HepG2 (cell line): ENCODE results near the gene IPMK. TPM values are rescaled to one million over a fixed set of nuclear protein-coding genes. Genes with fewer than 3 reads are reported as not detected.

Experiments used
- ATAC-seq: fragments of 200-7000 bp; cut with Tn5 transposase; 3 replicates; pipeline ENCODE4 v1.9.1; 2020; ENCODE audit warnings: mild to moderate bottlenecking, moderate library complexity
- BruUV-seq: library from RNA; stranded (reverse); fragments of 400-500 nt; replicated peaks from 2 replicates; lab custom pipeline; 2021; lab: Mats Ljungman, UMichigan
- CTCF ChIA-PET: fragments of 300-600 bp; formaldehyde crosslinking; extraction: SDS; loops from one replicate; lab custom pipeline; 2021; ENCODE audit warnings: low total read pairs, inconsistent platforms, low intra/inter-chr PET ratio; lab: Yijun Ruan, JAX
- POLR2A ChIA-PET: fragments of 350-600 bp; sonication (Branson Sonifier 250); formaldehyde crosslinking; loops from one replicate; lab custom pipeline; 2020; ENCODE audit warnings: antibody characterized with exemption, inconsistent platforms; lab: Yijun Ruan, JAX
- DNase-seq: peaks from one replicate; pipeline ENCODE4 v3.0.0-alpha.2; 2015; ENCODE audit warnings: low spot score
- FAIRE-seq: peaks from 3 replicates; lab custom pipeline; 2011; peaks lifted over from hg19 to GRCh38; lab: Jason Lieb, UNC
- H2AFZ ChIP-seq: one replicate; pipeline ENCODE4 v1.6.1; 2011; ENCODE audit warnings: low read length, inconsistent platforms
- H3K27ac ChIP-seq: fragments of 300-600 bp; 3 replicates; pipeline ENCODE4 v1.8.0; 2011; ENCODE audit warnings: mixed run types, mild to moderate bottlenecking, mixed read lengths, low read length, inconsistent platforms; ENCODE audit not compliant: insufficient read depth; ENCODE audit errors: extremely low read length
- H3K27me3 ChIP-seq, 2 experiments: fragments of 200-600 bp in 1 of 2; 2 replicates in 1 of 2; 3 replicates in 1 of 2; pipeline versions ENCODE4 v1.6.0 to v1.8.0; 2011; ENCODE audit warnings: low read length in 2 of 2, mild to moderate bottlenecking in 2 of 2, moderate library complexity in 2 of 2, inconsistent platforms in 1 of 2; ENCODE audit not compliant: insufficient read depth in 2 of 2, control insufficient read depth in 1 of 2
- H3K36me3 ChIP-seq, 2 experiments: fragments of 200-600 bp in 1 of 2; replicated peaks in 1 of 2; 2 replicates in 1 of 2; 3 replicates in 1 of 2; pipeline versions ENCODE4 v1.5.1 to v1.8.0; 2011; ENCODE audit warnings: low read length in 2 of 2, inconsistent platforms in 1 of 2; ENCODE audit not compliant: insufficient read depth in 2 of 2, control insufficient read depth in 1 of 2
- H3K4me1 ChIP-seq: 2 replicates; pipeline ENCODE4 v1.5.1; 2012; ENCODE audit warnings: low read length, inconsistent platforms; ENCODE audit not compliant: insufficient read depth
- H3K4me2 ChIP-seq: 2 replicates; pipeline ENCODE4 v1.6.0; 2011; ENCODE audit warnings: low read depth, low read length, inconsistent platforms
- H3K4me3 ChIP-seq, 3 experiments: fragments of 200-600 bp in 1 of 3; sonication (generic), shearing (Covaris generic) in 1 of 3; replicated peaks in 1 of 3; 2 replicates each; pipeline ENCODE4 v1.5.1; 2011 to 2016; ENCODE audit warnings: low read length in 3 of 3, inconsistent platforms in 2 of 3, low read depth in 2 of 3, mild to moderate bottlenecking in 2 of 3, control low read depth in 1 of 3, mixed read lengths in 1 of 3; ENCODE audit not compliant: insufficient read depth in 1 of 3
- H3K79me2 ChIP-seq: one replicate; pipeline ENCODE4 v1.6.1; 2011; ENCODE audit warnings: low read length, inconsistent platforms; ENCODE audit not compliant: insufficient read depth
- H3K9ac ChIP-seq: 2 replicates; pipeline ENCODE4 v1.6.0; 2011; ENCODE audit warnings: mild to moderate bottlenecking, low read depth, low read length, inconsistent platforms; ENCODE audit not compliant: insufficient read depth
- H3K9me3 ChIP-seq: 2 replicates; pipeline ENCODE4 v1.5.1; 2012; ENCODE audit warnings: mild to moderate bottlenecking, low read length
- H4K20me1 ChIP-seq: 2 replicates; pipeline ENCODE4 v1.6.0; 2011; ENCODE audit warnings: inconsistent platforms, mild to moderate bottlenecking, low read length, moderate library complexity; ENCODE audit not compliant: insufficient read depth
- BHLHE40 ChIP-seq: IDR thresholded peaks from 2 replicates; pipeline ENCODE4 v1.6.1; 2011; ENCODE audit warnings: low read length, improper control_type of control experiment
- HMGA1 ChIP-seq: sonication (generic); formaldehyde crosslinking; conservative IDR thresholded peaks from 2 replicates; pipeline ENCODE4 v1.4.0; 2020; ENCODE audit warnings: missing genetic modification reagents
- IKZF1 ChIP-seq: fragments of 450-650 bp; IDR thresholded peaks from 2 replicates; pipeline ENCODE4 v1.7.1; 2016
- MIER2 ChIP-seq: IDR thresholded peaks from 2 replicates; pipeline ENCODE4 v1.6.1; 2016; ENCODE audit warnings: missing biosample characterization, missing genetic modification reagents
- NCOA2 ChIP-seq: sonication (generic); formaldehyde crosslinking; IDR thresholded peaks from 2 replicates; pipeline ENCODE4 v1.8.0; 2022; ENCODE audit warnings: inconsistent platforms
- NFYC ChIP-seq: IDR thresholded peaks from 2 replicates; pipeline ENCODE4 v1.6.1; 2016; ENCODE audit warnings: missing genetic modification reagents, missing compliant biosample characterization
- PHF8 ChIP-seq: sonication (generic); formaldehyde crosslinking; IDR thresholded peaks from 2 replicates; pipeline ENCODE4 v1.5.0; 2020; ENCODE audit warnings: missing genetic modification reagents
- SMAD3 ChIP-seq: sonication (generic); formaldehyde crosslinking; IDR thresholded peaks from 2 replicates; pipeline ENCODE4 v1.4.0; 2020; ENCODE audit warnings: missing genetic modification reagents
- SNAPC2 ChIP-seq: sonication (generic); formaldehyde crosslinking; IDR thresholded peaks from 2 replicates; pipeline ENCODE4 v1.8.1; 2022; ENCODE audit warnings: mild to moderate bottlenecking, missing genetic modification reagents
- TCF12 ChIP-seq, 2 experiments: fragments of 450-650 bp in 1 of 2; sonication (generic) in 1 of 2; formaldehyde crosslinking in 1 of 2; IDR thresholded peaks; 2 replicates each; pipeline versions ENCODE4 v1.6.1 to v1.8.0; 2017 to 2022; ENCODE audit warnings: antibody characterized with exemption in 1 of 2, mild to moderate bottlenecking in 1 of 2, missing genetic modification reagents in 1 of 2, moderate library complexity in 1 of 2
- ZBED4 ChIP-seq: sonication (generic); formaldehyde crosslinking; IDR thresholded peaks from 2 replicates; pipeline ENCODE4 v1.4.0; 2020; ENCODE audit warnings: missing genetic modification reagents, borderline replicate concordance
- ZNF468 ChIP-seq: sonication (generic); formaldehyde crosslinking; IDR thresholded peaks from 2 replicates; pipeline ENCODE4 v1.8.0; 2022; ENCODE audit warnings: mild to moderate bottlenecking, moderate library complexity, missing genetic modification reagents
- ZNF883 ChIP-seq: sonication (generic); formaldehyde crosslinking; IDR thresholded peaks from 2 replicates; pipeline ENCODE4 v1.5.1; 2020; ENCODE audit warnings: mild to moderate bottlenecking, missing genetic modification reagents; ENCODE audit errors: not compliant biosample characterization
- in situ Hi-C: cut with HindIII; loops from 2 replicates; pipeline ENCODE4 v1.10.0; 2017; ENCODE audit warnings: low pct_unique_long_range_greater_than_20kb; ENCODE audit not compliant: extremely low pct_ligation_motif_present
- intact Hi-C: fragments of 100-400 bp; cut with micrococcal nuclease; formaldehyde crosslinking; loops from one replicate; pipeline ENCODE4 v1.10.0; 2022; ENCODE audit not compliant: unreplicated experiment
- polyA plus RNA-seq, 8 experiments: library from polyadenylated mRNA; depleted of rRNA in 3 of 8; stranded (reverse) in 7 of 8; unstranded in 1 of 8; fragments of >200 nt; fragmentation: Illumina TruSeq in 4 of 8; extraction: Trizol in 4 of 8; gene quantifications; 2 replicates each; pipeline versions ENCODE4 v1.2.1 to v1.2.3, GENCODE V29; 2011 to 2016; ENCODE audit warnings: low read depth in 4 of 8, missing spikeins in 1 of 8, mixed read lengths in 1 of 8; ENCODE audit not compliant: insufficient read depth in 1 of 8
- total RNA-seq, 5 experiments: library from RNA; depleted of rRNA; stranded (reverse); fragments of >200 nt; fragmentation: Illumina TruSeq; extraction: Trizol; gene quantifications; 2 replicates each; pipeline ENCODE4 v1.2.3, GENCODE V29; 2016; ENCODE audit warnings: low read depth in 1 of 5

IPMK gene
- total and polyA plus RNA-seq, 2 of the 13 experiments (the other 11 are each of a cell fraction or from before 2014, with no cell fraction given), result 2.7 to 3.9 TPM

- ChIA-PET POLR2A (no interaction called here), CTCF (no interaction called here)
- in situ Hi-C loops (no loop called here), intact Hi-C loops (no loop called here)
- Histone ChIP-seq H2AFZ (no peak overlapping the region), H3K4me3 (no peak overlapping the region), H3K36me3 (no peaks in the 10 kb centered on the region), H3K27me3 (no peaks in the 10 kb centered on the region), H3K79me2 (no peaks in the 10 kb centered on the region), H3K27ac (no peak overlapping the region), H3K9me3 (no peaks in the 10 kb centered on the region), H4K20me1 (no peaks in the 10 kb centered on the region), H3K4me2 (no peak overlapping the region), H3K4me1 (peaks cover 6% of the 10 kb centered on the region), H3K9ac (no peak overlapping the region)
- ATAC-seq (no peak), FAIRE-seq (no peak), DNase-seq (no peak)
- BruUV-seq, result no TSS peak
- TF ChIP-seq MIER2 (no peak), SMAD3 (CRISPR knock-in tag) (no peak), TCF12 (IDR thresholded peaks at IDR 0.05) (no peak), TCF12 (CRISPR knock-in tag; IDR thresholded peaks at IDR 0.05) (no peak), ZBED4 (CRISPR knock-in tag) (no peak), NCOA2 (no peak), NFYC (CRISPR knock-in tag) (no peak), ZNF468 (CRISPR knock-in tag) (no peak), HMGA1 (CRISPR knock-in tag) (no peak), ZNF883 (CRISPR knock-in tag) (no peak), PHF8 (CRISPR knock-in tag) (no peak), SNAPC2 (no peak), BHLHE40 (no peak), IKZF1 (no peak)
These were observed 123.8 kb downstream of the IPMK start for GRCh38 chr10:58143944-58144343.

Other genes with a start within 250 kb of the IPMK start
- gene CISD1, start 1.3 kb upstream of the IPMK start, total RNA-seq (2016; rRNA removed; fragmentation: Illumina TruSeq; extraction: Trizol), result 78.9 and 92.2 TPM in 2 replicates
- gene CISD1, start 1.3 kb upstream of the IPMK start, polyA plus RNA-seq (2011; rRNA removed), result 47.8 and 63.4 TPM in 2 replicates
- 6.2 and 7.9 TPM in 2 replicates for gene UBE2D1, start 67.1 kb upstream of the IPMK start, total RNA-seq (2016; rRNA removed; fragmentation: Illumina TruSeq; extraction: Trizol)
- gene UBE2D1, start 67.1 kb upstream of the IPMK start, polyA plus RNA-seq (2011; rRNA removed), result 10.6 and 13.8 TPM in 2 replicates
- 125 and 189 TPM in 2 replicates for gene TFAM, start 117.5 kb upstream of the IPMK start, total RNA-seq (2016; rRNA removed; fragmentation: Illumina TruSeq; extraction: Trizol)
- 15.9 and 18.4 TPM in 2 replicates for gene TFAM, start 117.5 kb upstream of the IPMK start, polyA plus RNA-seq (2011; rRNA removed)
- gene BICC1, start 245.0 kb upstream of the IPMK start, total RNA-seq (2016; rRNA removed; fragmentation: Illumina TruSeq; extraction: Trizol), result 0.15 and 0.18 TPM in 2 replicates
- gene BICC1, start 245.0 kb upstream of the IPMK start, polyA plus RNA-seq (2011; rRNA removed), result 1.3 and 1.5 TPM in 2 replicates